GM13976 (cell line): Measurements from ENCODE around the gene AHDC1.

ENCODE experiments used
- DNase-seq: peaks from one replicate; pipeline ENCODE4 v3.0.0; 2012; ENCODE audit warnings: low spot score
- in situ Hi-C: fragments of 300-500 bp; cut with MboI; formaldehyde crosslinking; loops from one replicate; pipeline ENCODE4 v1.12.0; 2022; ENCODE audit warnings: low sequenced_read_pairs, mixed read lengths, inconsistent platforms; ENCODE audit not compliant: unreplicated experiment
- TF ChIP-seq, protein P1 (sequence below): IDR thresholded peaks from 2 replicates; pipeline ENCODE4 v1.5.1; 2012; ENCODE audit warnings: borderline replicate concordance, mild to moderate bottlenecking; ENCODE audit not compliant: insufficient read depth; ENCODE audit errors: extremely low read depth, missing control alignments, control extremely low read depth

AHDC1 gene

DNA sequence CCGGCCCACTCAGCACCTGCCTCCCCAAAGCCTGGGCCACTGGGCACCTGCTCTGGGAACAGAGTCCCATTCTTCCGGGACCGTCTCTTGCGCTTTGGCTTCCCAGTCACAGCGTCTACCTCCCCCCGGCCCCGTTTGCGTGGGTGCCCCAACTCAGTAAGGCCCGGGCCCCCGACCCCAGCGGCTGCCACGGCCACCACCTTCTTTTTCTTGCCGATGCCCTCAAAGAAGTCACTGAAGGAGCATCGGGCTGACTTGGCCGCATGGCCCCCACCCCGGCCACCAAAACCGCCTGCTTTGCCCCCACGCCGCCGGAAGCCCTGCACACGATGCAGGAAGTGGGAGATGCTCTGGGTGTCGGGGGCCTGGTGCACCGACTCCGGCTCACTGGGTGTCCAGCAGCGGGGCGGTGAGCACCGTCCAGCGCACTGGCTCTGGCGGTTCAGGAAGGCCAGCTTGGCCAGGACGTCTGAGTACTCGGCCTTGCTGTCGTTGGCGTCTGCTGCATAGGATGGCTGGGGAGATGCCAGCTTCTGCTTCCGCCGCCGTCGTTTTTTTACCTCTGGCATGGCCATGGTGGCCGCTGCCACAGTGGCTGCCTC lies 54.0 kb downstream of the AHDC1 start:
- in situ Hi-C loops: no loop called here
- TF ChIP-seq, protein P1, sequence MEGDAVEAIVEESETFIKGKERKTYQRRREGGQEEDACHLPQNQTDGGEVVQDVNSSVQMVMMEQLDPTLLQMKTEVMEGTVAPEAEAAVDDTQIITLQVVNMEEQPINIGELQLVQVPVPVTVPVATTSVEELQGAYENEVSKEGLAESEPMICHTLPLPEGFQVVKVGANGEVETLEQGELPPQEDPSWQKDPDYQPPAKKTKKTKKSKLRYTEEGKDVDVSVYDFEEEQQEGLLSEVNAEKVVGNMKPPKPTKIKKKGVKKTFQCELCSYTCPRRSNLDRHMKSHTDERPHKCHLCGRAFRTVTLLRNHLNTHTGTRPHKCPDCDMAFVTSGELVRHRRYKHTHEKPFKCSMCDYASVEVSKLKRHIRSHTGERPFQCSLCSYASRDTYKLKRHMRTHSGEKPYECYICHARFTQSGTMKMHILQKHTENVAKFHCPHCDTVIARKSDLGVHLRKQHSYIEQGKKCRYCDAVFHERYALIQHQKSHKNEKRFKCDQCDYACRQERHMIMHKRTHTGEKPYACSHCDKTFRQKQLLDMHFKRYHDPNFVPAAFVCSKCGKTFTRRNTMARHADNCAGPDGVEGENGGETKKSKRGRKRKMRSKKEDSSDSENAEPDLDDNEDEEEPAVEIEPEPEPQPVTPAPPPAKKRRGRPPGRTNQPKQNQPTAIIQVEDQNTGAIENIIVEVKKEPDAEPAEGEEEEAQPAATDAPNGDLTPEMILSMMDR: no peak
- DNase-seq: no peak

- TF ChIP-seq, protein P1: no peak
- in situ Hi-C loops: no loop called here
- no peak for DNase-seq
Observed at GRCh38 chr1:27548858-27549719, 54.9 kb downstream of the AHDC1 start.

- no peak for DNase-seq
- in situ Hi-C loops: no loop called here
- TF ChIP-seq, protein P1: no peak
Observed at GRCh38 chr1:27548136-27548853, 55.6 kb downstream of the AHDC1 start.

DNA sequence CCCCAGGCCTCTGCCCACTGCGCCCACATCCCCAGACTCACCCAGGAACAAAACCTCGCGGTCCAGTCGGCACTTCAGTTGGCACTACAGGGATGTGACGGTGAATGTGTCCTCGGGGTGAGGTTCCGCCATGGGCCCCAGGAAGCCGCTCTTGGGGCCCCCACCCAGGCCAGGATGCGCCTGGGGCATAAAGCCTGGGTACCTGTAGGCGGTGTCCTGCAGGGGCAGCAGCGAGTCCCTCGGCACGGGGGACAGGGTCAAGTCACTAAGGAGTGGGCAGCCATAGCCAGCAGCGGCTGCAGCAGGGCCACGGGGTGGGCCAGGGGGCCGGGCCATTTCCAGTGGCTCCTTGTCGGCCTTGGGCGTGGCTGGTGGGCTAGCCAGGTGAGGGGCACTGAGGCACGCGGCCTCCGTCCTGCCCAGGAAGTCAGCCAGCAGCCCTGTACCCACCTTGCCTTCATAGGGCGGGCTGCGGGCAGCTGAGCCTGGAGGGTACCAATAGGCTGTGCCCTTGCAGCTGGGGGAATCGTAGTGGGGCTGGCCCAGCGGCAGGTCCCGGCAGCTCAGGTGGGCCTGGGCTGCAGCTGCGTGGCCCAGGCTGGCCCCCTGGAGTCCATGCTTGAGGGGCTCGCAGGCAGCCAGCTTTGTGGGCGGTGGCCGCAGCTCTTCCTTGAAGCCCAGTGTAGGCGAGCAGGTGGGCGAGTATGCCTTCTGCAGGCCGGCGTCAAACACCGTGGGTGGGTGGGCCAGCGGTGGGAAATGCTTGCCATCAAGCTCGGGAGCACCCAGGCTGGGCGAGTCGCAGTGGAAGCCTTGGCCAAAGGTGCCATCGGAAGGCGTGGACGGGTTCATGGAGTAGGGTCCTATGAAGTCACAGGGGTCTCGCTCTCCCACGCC lies 56.5 kb downstream of the AHDC1 start:
- DNase-seq: no peak
- in situ Hi-C loops: no loop called here

DNA sequence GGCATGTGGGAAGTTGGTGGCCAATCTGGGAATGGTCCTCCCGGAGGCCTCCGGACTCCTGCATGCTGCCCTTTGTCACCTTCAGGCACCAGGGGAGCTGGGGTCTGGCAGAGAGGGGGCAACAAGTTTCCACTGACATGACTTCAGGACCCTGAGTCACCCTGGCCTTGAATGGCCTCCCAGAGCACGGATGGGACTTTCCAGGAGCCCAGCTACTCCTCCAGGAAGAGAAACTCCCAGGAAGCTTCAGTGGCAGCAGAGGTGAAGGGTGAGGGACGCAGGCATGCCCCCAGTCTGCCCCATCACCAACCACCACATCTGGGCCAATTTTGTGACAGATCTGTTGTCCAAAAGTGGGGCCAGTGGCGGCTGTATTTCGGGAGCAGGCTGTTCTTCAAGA lies 58.1 kb downstream of the AHDC1 start:
- TF ChIP-seq, protein P1: no peak
- in situ Hi-C loops: no loop called here
- DNase-seq: no peak

More for the DNA sequence above, 56.5 kb downstream of the AHDC1 start:
- TF ChIP-seq, protein P1: no peak

GRCh38 chr1:27545271-27545670 lies 58.7 kb downstream of the AHDC1 start:
- in situ Hi-C loops: no loop called here
- DNase-seq: no peak
- TF ChIP-seq, protein P1: no peak
